EL (cell line): ENCODE measurements around the gene FCHSD2.
A peak's percentile ranks its signal among the peaks of the same experiment; 100 is the strongest.
"Not testable (repeated sequence)": the region's sequence is repeated elsewhere in the genome, so short reads cannot be mapped to it uniquely, and the experiment has no call there.

Source experiments
- DNase-seq: peaks from one replicate; pipeline ENCODE4 v3.0.0-alpha.2; 2016

Gene FCHSD2

GRCh38 chr11:73147771-73148681 lies 5.9 kb upstream of the FCHSD2 start:
- no peak for DNase-seq

DNA sequence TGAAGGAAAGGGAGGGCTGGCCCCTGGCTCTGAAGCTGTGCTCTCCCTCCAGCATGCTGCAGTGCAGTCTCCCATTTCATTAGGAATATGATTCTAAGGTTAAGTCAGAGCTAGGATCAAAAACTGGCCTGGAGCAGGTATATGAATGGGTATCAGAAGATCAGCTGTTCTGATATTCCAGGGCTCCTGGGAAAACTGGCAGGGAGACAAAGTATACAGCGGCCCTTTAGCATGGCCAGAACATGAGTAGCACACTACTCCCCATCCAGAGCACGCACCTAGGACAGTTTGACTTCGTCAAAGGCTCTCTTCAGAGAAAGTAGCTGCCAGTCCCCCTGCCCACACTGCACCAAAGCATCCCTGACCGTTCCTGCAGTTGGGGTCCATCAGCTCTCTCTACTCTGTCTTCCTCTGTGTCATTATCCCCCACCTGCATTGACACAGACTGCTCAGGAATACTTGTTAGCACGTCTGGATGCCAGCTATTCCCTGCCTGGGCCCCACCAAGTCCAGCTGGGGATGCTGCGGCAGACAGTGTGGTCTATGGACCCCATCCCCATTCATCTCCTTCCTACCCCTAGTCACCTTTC lies 4.0 kb upstream of the FCHSD2 start:
- DNase-seq: no peak

DNA sequence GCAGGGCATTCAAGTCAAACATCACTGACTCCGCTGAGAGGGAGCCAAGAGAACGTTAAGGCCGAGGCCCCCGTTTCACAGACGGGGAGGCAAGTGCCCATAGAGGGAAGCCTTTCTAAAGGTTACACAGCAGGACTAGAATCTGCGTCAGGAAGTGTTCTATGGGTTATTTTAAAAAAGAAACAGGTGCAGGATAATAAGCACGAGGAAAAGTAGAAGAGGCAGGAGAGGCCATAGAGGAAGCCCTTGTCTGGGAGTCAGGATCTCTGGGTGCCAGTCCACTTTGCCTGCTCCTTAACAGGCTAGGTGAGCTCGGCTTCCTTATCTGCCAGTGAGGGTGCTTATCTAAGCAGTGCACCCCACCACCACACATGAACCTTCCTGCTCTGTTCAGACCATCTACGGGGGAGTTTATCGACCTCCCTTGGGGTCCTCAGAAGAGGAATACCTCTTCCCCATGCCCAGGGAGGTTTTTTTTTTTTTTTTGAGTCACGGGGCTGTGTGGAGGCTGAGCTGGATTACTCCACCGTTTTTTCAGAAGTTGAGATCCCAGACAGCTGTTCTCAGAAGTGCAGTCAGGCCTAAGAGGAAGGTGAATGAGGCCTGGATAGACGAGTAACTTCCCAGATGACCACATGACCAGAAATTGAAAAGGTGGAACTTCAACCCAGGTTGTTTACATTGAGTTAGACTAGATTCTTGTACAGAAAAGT lies 1.2 kb upstream of the FCHSD2 start:
- DNase-seq: no peak

GRCh38 chr11:73141309-73142127 lies 600 bp downstream of the FCHSD2 start:
- DNase-seq: peak; percentile 80

- DNase-seq: peak; percentile 50
Measured at GRCh38 chr11:73141031-73141308, 1.1 kb downstream of the FCHSD2 start.

DNA sequence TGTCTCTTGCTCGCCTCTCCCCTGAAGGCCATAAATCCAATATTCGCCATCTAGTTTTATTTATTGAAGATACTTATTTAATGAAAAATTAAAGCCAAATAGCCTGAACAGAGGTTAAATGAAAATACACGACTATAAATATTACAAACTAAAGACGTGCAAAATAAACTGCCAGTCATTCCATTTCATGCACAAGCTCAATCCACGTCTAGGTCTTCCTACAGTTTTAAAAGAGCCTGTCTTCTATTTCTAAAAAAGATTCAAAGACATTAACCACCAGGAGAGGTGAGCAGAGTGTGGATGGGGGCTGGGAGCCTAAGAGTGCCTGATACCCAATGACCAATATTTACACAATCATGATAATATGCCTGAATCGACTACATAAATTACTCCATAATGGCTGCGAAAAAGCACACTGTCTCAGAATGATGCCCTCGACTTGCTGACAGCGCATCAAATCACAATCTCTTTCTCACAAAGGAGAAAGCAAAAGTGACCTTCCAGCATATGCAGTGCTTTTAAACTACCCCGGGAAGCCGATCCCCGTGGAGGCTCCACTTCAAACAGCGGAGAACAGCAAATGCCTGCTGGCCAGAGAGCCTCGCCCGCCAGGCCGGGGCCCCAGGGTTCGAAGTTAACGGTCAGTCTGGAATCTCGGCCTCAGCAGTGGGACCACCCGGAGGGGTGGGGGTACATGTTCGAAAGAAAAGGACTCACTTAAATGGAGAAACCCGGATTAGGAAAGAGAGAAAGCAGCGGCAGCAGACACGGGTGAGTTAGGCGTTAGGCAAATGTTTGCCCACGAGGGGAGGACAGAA lies 1.7 kb downstream of the FCHSD2 start:
- peak; percentile 54 for DNase-seq

GRCh38 chr11:73139476-73140198 lies 2.5 kb downstream of the FCHSD2 start:
- peak; percentile 46 for DNase-seq

DNA sequence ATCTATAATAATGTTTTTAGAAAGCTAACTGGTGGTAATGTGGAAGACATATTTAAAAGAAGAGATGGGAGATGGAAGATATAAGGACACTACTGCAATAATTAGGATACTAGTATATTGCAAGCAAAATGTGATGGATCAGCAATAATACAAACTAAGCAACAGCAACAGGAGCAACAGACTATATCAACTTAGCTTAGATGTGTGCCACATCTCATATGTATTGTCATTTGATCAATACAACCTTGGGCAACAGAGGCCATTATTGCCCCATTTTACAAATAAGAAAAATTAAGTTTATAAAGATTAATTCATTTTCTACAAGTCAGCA lies 4.2 kb downstream of the FCHSD2 start:
- DNase-seq: no peak

DNA sequence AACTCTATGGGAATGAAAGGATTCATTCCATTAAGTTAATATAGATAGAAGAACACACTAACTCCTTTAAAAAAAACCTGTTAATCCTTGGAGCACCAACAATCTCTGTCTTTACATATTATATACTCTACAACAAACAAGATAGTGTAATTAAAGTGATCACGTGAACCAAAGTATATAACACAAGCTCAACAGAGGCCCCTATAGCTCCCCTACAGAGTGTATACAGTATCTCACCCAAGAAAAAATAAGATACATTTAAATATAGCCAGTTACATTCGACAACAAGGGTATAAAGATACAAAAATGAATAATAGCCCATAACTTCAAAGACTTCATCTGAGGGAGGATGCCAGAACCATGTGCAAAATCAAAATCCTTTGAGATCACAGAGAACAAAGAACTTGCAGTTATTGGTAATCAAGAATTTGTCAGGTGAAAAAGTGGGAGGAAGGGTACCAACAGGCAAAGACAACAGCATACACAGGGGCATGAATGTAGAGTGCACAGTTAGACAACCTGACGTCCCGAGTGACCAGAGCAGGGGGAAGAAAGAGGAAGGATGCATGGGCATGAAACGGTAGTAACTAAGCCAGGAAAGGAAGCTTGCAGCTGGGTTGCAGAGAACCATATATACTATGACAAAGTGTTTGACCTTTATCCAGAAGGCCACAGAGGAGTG lies 4.7 kb downstream of the FCHSD2 start:
- no peak for DNase-seq

- not testable (repeated sequence) for DNase-seq
Measured at GRCh38 chr11:73136722-73137121, 5.4 kb downstream of the FCHSD2 start.

GRCh38 chr11:73135346-73136284 lies 6.5 kb downstream of the FCHSD2 start:
- DNase-seq: no peak

GRCh38 chr11:73132349-73132748 lies 9.8 kb downstream of the FCHSD2 start:
- DNase-seq: not testable (repeated sequence)

- DNase-seq: no peak
Measured at GRCh38 chr11:73130181-73130580, 11.9 kb downstream of the FCHSD2 start.

GRCh38 chr11:73129198-73129597 lies 12.9 kb downstream of the FCHSD2 start:
- no peak for DNase-seq

DNA sequence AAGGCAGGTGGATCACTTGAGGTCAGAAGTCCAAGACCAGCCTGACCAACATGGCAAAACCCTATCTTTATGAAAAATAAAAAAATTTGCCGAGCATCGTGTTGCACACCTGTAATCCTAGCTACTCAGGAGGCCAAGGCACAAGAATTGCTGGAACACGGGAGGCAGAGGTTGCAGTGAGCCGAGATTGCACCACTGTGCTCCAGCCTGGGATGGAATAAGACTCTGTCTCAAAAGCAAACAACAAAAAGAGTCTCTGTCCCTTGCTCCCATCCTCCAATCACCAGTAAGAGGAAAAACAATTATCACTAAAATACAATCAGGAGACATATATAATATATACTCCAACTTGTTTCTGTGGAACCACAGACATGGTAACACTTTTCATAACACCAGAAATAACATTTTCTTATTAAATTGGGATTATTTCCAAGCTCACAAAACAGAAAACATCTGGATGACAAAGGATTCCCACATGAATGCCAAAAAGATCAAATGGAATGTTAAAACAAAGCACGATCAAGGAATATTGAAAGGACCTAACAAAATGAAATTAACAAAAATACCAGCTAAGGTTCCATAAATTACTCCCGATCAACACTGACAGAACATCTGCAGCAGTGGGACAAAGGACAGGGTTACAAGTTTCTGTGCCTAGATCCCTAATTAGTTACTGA lies 15.2 kb downstream of the FCHSD2 start:
- no peak for DNase-seq

- DNase-seq: no peak
Measured at GRCh38 chr11:73124800-73125199, 17.3 kb downstream of the FCHSD2 start.

DNA sequence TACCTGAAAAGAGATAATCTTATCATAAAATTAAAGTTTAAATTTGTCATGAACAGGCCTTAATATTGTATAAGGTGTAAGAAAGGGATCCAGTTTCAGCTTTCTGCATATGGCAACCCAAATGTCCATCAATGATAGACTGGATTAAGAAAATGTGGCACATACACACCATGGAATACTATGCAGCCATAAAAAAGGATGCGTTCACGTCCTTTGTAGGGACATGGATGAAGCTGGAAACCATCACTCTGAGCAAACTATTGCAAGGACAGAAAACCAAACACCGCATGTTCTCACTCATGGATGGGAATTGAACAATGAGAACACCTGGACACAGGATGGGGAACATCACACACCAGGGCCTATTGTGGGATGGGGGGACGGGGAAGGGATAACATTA lies 18.2 kb downstream of the FCHSD2 start:
- DNase-seq: not testable (repeated sequence)

- DNase-seq: no peak
Measured at GRCh38 chr11:73121692-73122091, 20.4 kb downstream of the FCHSD2 start.

DNA sequence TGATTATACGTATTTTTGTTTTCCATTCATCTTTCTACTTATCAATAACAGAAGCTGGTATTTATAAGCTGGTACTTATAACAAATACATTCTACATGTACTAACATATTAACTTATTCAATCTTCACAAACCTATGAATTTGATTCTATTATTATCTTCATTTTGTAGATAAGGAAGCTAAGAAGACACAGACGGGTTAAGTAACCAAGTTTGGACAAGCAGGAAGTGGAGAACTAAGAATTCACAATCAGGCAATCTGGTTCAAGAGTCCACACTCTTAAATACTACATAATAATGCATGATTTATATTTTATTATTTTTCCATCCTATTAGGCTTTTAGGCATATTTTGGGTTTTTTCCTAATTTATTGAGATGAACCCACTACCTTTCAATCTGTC lies 25.0 kb downstream of the FCHSD2 start:
- no peak for DNase-seq
